Stimulated activated CD8-positive, alpha-beta memory T cell treated with anti-CD3 and anti-CD28 coated beads, Interleukin-15, amount 100 ng/mL, for 1 hour (primary cell): ENCODE measurements around the gene KCTD6.

Experiments used
- DNase-seq: peaks from one replicate; pipeline ENCODE4 v3.0.0-alpha.2; 2020; ENCODE audit warnings: low read depth

The KCTD6 gene

DNA sequence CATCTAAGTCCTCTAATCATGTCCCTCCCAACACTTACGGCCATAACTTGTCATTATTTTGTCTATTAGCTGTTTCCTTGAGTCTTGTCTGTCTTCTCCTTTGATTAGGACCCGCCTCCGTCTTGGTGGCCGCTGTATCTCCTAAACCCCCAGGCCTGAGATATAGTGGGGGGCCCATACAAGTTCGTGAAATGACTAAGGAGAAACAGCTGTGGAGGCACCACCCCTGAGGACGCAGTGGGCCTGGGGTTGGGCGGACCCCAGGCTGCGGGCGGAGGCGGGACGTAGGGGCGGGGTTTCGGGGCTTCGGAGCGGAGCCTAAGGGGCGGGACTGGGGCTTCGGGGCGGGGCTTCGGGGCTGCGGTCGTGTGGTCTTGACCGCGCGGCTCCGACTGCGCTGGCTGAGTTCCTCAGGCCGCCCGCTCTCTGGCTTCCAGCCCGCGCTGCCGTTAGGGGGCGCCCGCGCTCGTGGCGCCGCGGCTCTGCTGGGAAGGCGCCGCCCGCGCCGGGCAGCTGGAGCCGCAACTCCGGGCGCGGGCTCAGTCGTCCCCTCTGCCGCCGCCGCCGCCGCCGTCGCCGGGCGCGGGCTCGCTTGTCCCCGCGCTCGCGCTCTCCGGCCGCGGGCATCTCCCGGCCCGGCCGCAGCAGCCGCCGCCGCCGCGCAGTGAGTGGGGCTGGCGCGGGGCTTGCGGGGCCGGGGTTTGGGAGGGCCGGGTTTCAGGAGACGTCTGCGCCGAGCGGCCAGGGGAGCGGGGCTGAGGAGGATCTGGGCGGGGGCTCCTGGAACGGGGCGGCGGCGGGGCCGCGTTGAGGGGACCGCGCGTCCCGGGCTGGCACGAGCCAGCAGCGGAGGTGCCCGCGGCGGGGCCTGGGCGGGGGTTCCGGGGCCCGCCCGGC lies at the start of gene KCTD6:
Gene KCTD6 (plus strand): TSS at position 591 of the 897 bp plus-strand sequence. CDS start 6,660 bp downstream, outside the sequence.
- peak; percentile 79 for DNase-seq

DNA sequence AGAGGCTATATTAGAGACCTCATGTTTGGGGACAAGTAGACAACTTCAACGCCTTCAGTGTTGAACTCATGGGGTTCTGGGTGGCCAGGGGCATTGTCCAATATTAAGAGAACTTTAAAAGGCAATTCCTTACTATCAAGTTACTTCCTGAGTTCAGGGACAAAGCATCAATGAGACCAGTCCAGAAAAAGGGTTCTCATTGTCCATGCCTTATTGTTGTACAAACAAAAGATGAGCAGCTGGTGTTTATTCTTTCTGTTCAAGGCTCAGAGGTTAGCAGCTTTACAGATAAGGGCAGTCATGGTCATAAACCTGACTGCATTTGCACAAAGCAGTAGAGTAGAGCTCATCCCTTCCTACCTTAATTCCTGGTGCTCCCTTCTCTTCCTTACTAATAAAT lies 39.7 kb upstream of the KCTD6 start:
- no peak for DNase-seq

DNA sequence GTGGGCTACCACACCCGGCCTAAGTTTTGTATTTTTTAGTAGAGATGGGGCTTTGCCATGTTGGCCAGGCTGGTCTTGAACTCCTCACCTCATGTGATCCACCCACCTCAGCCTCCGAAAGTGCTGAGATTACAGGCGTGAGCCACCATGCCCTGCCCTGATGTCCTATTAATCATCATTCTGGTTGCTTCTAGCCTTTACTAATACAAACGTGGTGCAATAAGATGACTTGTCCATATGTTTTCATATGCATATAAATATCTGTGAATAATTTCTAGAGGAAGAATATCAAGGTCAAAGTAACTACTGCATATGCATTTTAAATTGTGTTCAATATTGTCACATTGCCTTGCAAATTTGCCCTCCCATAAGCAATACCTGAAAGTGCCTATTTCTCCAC lies 32.7 kb upstream of the KCTD6 start:
- DNase-seq: no peak

DNA sequence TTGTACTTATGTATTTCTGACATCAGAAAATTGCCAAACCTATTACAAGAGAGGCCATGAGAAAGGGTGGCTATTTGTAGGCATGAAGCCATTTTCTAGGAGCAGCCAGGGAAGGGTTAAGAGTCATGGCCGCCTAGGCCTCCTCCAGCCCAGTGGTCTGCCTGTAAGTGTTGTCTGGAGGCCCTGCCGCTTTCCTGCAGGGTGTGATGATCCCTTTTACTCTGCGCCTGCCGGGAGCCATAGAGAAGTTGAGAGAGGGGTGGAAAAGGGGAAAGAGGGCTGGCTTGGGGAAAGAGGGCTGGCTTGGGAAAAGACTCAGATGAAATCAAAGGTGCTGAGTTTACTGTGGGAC lies 29.1 kb upstream of the KCTD6 start:
- no peak for DNase-seq

DNA sequence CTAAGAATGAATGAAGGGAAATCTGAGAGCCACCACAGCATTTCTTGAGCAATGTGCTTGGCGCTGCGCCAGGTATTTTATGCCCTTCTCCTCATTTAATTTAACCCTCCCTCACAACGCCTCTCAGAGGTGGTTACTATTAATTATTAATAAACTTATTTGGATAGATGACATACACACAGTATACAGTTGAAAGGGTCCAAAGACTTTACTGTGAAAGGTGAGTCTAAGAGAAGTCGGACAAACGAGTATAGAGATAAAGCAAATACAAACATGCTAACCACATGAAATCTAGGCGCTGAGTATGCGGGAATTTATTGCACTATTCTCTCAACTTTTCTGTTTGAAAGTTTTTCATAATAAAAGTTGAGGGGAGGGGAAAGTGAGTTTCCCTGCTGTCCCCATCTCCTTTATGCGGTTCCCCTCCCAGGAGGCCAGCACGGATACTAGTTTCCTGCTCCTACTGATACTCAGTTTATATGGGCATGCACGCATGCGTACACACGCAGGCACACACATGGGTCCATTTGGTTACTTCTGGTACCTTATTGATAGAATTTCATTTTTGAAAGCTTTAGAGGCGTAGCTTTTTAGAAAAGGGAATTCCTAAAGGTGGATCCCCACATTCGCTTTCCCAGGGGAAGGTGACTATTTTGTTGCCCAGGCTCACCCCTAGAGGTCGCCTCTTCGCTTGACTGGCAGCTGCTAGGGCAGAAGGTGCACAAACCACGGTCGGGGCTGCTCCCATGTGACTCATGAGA lies 28.5 kb upstream of the KCTD6 start:
- peak; percentile 56 for DNase-seq

DNA sequence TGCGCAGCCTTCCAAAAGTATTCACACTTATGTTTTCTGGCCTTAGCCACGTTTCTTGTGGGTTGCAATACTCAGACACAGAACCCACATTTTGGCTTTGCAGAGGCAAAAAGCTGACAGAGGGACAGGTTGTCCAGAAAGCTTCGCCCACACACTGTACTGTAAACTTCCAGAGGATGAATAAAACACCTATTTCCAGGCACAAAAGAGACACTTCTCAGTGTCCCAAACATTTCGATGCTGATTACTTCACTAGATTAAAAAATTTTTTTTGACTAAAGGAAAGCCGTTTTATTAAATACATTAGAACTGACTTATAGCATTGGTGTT lies 28.0 kb upstream of the KCTD6 start:
- DNase-seq: no peak

DNA sequence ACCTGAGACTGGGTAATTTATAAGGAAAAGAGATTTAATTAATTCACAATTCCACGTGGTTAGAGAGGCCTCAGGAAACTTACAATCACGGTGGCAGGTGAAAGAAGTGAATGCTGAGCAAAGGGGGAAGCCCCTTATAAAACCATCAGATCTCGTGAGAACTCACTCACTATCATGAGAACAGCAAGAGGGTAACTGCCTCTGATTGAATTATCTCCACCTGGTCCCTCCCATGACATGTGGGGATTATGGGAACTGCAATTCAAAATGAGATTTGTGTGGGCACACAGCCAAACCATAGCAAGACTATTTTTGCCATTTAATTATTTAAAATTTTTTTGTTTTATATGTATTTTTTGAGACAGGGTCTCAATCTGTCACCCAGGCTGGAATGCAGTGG lies 27.0 kb upstream of the KCTD6 start:
- no peak for DNase-seq

DNA sequence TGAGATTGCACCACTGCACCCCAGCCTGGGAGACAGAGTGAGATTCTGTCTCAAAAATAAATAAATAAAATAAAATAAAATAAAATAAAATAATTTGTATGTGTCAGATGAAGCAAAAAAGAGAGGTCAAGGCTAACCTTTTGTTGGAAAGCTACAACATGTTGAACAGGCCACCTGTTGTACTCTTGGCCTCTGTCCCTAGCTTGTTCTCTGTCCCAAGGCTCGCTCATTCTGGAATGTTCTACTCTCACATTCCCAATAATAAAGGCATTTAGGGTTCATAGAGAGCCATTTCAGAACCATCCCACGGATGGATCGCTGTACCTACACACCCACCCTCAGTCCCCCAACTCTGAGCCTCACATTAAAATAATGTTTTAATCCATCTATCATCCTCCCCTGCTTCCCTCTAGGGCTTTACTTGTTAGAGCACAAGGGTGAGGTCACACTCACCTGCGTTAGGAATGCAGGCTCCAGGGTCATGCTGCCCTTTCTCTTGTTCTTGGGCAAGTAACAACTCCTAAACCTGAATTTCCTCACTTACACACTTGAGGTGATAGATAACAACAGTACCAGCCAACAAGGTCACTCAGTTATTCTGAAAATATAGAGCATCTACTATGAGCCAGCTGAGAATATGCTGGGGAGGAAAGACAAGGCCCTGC lies 24.9 kb upstream of the KCTD6 start:
- no peak for DNase-seq

DNA sequence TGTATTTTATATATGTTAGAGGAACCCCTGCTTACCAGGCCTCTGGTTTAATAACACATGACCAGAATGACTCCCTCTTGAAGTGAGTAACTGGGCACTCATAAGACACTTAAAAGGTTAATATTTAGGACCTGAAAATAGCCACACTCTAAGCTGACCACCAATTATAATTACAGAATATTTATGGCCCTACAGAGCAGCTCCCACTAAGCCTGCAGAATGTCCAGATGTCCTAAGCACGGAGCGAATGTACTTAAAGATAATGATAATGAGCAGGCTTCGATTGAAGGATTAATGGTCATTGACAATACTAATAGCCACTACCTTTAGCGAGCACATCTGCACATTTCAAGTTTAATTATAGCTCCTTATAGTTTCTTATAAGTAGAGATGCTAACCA lies 22.8 kb upstream of the KCTD6 start:
- no peak for DNase-seq

DNA sequence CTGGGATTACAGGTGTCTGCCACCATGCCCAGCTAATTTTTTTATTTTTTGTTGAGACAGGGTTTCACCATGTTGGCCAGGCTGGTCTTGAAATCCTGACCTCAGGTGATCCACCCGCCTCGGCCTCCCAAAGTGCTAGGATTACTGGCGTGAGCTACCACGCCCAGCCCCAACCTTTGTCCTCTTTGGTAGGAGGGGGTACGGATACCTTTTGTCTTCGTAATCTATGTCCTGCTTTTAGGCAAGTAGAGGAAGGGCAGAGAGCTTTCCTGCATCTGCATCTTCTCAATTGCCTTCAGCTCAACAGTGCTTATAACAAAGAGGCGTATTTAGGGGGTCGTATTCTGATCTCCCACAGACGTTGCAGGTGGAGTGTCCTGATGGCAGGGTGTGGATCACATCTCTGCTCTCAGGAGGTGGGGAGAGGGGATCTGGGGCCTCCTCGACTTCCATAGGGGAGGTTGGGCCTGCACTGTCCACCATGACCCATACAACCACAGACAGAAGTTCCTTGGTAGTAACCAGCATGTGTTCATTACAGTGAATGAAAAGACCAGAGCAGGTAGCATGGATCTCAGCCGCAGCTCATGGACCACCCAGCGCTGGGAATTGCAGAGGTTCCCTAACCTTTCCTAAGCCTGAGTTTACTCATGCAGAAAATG lies 21.4 kb upstream of the KCTD6 start:
- no peak for DNase-seq

DNA sequence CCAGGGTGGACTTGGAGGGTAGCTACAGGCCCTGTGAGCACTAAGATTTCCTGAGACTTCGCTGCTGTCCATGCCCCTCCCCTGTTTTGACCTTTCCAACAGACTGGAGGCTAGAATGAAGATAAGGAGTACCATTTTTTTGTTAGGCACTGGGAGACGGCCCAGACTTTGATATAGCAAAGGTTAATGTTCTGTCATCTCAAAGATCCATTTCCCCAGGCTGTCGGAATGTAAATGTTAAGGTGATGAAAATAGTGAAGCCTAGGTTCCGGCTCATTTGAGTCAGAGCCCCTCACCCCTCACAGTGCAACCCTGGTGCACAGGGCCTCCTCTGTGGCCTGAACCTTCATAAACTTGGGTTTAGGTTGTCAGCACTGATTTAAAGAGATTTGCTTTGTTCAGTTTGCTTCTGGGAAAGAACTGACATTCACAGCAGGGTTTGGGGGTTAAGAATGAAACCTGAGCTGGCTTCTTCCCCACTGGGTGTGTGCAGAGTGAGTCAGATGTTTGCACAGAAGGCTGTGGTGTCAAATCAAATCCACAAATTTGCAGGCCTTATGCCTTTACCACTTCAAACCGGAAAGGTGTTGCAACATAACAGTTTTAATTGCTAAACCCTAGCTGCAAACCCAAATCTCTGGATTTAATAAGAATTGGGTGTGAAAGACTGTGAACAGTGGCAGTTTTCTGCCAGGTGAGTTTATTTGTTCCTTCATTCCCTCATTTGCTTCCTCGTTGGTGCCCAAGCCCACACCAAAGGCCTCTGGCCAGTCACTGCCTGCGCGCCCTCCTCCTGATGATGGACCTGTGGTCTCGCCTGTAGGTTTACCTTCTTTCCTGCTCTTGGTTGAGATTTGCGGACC lies 20.6 kb upstream of the KCTD6 start:
- no peak for DNase-seq

DNA sequence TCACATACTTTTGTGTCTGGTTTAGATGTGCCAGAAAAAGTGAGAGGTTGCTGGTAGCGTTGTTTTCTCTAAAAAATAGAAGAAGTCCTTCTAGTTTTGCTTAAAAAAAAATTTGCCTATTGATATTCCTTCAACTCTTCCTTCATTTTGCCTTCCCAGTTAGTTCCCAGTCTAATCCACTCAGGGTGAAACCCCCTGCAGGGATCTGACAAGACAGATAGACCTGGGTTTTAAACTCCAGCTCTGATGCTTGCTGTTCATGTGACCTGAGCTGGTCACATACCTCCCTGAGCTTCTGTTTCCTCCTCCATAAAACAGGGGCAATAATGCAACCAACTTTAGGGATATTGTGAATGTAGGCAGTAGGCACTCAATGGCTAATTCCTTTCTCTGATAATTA lies 18.6 kb upstream of the KCTD6 start:
- no peak for DNase-seq

DNA sequence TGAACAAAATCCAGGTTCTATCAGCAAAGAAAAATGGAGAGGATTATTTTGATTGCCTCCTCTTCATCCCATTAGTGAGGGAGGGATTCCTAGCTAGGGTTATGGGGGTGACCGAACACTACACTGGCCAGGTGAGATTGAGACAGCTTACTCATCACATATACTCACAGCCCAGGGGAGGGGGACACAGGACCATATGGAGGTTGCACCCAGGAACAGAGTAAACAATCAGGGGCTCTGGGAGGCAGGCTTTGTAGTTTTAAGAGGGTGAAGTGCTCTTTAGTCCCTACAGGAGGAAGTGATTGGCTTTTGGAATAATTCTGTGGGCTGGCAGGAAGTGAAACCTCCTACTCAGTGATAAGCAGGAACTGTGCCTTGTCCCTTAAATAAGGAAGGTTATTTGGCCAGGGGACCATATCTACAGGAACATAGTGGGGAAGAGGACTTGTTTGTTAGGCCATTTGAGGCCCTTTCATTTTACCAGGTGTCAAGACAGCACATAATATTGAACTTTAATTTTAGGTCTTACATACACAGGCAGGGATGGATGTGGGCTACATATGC lies 17.5 kb upstream of the KCTD6 start:
- no peak for DNase-seq

DNA sequence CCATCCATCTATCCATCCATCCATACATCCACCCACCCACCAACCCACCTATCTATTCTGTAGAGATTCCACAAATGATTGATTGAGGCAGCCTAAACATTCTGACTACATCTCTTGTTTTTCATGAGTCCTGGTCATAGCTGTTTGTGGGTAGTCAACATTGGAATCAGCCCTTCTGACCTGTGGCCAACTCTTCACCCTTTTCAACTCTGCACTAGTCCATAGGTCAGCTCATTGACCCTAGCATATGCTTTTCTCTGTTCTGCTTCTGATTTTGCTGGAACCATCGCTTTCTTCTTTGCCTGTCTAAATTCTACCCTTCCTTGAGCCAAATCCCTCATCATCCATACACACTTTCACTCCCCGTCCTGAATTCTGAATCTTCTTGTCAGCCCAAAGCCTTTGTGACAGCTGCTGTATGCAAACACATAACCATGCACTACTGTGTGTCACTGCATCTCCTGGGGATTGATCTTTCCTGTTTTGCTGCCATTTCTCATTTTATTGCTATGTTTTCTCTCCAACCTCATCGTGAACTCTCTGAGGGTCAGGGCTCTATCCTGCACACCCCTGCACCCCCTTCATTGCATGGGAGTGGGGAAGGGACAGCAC lies 16.8 kb upstream of the KCTD6 start:
- DNase-seq: no peak

DNA sequence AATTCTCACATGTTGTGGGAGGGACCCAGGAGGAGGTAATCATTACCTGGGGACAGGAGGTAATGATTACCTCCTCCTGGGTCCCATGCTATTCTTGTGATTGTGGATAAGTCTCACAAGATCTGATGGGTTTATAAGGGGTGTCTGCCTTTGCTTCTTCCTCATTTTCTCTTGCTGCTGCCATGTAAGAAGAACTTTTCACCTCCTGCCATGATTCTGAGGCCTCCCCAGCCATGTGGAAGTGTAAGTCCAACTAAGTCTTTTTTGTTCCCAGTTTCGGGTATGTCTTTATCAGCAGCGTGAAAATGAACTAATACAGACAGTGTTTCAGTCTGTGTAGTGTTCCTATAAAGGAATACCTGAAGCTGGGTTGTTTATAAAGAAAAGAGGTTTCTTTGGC lies 13.1 kb upstream of the KCTD6 start:
- no peak for DNase-seq

DNA sequence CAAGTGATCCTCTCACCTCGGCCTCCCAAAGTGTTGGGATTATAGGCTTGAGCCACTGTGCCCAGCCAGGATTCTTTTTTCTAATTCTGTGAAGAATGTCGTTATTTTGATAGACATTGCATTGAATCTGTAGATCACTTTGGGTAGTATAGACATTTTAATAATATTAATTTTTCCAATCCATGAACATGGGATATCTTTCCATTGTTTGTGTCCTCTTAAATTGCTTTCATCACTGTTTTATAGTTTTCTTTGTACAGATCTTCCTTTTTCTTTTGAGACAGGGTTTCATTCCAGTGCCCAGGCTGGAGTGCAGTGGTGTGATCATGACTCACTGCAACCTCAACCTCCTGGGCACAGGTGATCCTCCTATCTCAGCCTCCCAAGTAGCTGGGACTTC lies 11.6 kb upstream of the KCTD6 start:
- no peak for DNase-seq

DNA sequence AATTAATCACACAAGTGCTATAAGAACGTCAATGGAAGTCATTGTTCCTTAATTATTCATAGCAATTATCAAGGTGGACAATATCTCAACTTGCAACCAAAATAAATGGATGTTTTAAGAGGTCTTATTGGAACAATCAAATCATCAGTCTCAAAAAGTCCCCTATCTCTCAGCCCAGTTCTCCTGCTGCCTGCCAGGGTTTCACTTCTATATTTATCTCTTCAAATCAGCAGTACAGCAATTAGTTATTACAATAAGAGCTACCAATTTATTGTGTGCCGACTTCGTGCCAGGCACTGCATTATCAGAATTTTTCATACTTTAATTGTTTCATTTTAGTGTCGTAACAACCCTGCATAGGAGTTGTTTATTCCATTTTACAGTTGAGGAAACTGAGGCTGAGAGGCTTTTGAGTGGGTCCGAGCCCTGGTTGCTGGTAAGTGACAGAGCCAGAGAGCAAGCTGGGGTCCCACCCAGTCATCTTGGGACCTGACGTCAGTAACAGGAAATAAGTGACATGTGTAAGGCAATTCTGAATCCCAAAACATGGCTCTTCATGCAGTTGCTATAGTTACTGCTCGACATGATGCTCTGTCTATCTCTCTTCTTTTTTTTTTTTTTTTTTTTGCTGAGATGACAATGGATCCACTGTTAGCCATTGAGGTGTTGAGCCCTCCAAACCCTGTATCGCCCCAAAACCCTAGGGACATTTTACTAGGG lies 8.8 kb upstream of the KCTD6 start:
- no peak for DNase-seq

DNA sequence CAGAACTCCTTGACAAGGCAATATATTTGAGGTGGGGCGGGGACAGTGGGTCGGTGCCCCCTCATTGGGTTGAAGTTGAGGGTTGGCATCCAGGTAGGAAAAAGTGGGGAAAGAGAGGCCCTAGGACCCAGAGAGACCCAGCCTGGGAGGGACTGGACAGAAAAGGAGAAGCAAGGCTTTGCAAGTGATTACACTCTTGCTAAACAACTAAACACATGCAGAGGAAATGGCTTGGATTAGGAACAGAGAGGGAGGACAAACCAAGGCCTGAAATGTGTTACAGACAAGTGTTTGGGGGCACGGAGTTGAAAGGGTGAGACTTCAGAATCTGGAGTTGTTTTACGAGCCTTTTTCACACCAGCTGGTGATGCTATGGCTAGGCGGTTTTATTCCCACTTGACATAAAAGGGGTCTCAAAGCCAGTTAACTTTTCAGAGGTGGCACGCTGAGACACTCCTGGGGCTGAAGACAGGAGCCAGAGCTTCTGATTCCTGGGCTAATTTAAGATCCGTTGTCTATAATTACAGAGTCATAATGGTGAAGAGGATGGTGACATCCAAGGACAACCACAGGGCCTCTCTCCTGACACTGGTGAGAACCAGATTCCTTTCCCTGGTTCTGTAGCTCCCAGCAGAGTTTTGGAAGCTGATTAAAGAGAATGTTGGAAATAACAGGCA lies 7.7 kb upstream of the KCTD6 start:
- DNase-seq: no peak

DNA sequence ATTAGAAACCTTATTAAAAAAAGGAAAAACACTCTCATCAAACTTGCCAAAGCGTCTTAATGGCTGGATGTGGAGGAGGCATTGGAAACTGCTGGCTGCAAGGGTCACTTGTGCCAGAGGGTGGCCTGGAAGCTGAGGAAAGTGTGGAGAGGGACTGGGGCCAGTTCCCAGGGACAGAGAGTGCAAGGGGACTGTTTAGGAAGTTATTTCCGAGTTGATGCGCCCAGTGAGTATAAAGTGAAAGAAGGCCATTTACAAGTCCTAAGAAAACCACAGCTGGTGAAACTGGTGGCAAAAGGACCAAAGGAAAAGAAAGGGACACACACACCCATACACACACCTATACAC lies 7.2 kb upstream of the KCTD6 start:
- DNase-seq: no peak
